GM19324 (cell line): Measurements from ENCODE around the gene ANKRD36.
"Not testable (repeated sequence)": the region's sequence is repeated elsewhere in the genome, so short reads cannot be mapped to it uniquely, and the experiment has no call there.

ENCODE experiments used
- ATAC-seq: cut with Tn5 transposase; IDR thresholded peaks from one replicate; pipeline ENCODE4 v1.9.1; 2021; ENCODE audit warnings: mild to moderate bottlenecking, moderate library complexity; ENCODE audit not compliant: unreplicated experiment, low FRiP score

ANKRD36 gene

DNA sequence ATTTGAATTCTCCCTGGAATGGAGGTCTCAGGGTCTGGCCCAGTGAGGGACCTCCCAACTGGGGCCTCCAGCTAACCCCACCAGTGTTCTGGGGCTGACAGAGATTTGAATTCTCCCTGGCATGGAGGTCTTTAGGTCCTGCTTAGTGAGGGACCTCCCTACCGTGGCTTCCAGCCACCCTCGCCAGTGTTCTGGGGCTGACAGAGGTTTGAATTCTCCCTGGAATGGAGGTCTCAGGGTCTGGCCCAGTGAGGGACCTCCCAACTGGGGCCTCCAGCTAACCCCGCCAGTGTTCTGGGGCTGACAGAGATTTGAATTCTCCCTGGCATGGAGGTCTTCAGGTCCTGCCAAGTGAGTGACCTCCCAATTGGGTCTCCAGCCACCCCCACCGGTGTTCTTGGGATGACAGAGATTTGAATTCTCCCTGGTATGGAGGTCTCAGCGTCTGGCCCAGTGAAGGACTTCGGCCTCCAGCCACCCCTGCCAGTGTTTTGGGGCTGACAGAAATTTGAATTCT is 155.2 kb downstream of the ANKRD36 start:
- ATAC-seq: not testable (repeated sequence)

DNA sequence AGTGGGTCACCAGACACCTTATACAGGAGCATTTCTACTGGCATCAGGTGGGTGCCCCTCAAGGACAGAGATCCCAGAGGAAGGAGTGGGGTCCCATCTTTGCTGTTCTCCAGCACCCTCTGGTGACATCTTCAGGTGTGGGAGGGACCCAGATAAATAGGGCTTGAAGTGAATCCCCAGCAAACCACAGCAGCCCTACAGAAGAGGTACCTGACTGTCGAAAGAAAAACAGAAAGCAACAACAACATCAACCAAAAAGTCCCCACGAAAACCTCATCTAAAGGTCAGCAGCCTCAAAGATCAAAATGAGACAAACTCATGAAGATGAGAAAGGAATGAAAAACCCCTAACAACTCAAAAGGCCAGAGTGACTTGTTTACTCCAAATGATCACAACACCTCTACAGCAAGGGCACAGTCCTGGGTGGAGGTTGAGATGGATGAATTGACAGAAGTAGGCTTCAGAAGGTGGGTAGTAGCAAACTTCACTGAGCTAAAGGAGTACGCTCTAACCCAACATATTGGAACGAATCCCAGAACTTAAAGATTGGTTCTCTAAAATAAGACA is 163.4 kb downstream of the ANKRD36 start:
- not testable (repeated sequence) for ATAC-seq

GRCh38 chr2:97285187-97285586 is 172.2 kb downstream of the ANKRD36 start:
- ATAC-seq: not testable (repeated sequence)

DNA sequence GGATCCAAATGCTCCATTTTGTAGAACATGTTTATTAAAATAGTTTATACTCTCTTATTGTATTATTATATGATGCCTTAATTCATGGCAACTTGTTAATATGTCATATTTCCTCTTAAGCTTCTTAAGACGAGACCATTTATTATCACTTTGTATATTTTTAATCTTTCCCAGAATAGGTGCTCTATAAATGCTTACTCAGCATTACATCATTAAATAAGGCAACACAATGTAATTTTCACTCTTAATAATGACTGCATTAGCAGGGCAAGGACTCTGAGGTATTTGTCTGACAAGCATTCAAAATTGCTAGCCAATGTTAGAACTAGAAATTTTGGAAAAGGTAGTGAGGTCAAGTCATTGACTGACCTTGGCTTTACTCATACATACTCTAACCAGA is 180.7 kb downstream of the ANKRD36 start:
- not testable (repeated sequence) for ATAC-seq
